Heart left ventricle (tissue), 16 donors: ENCODE measurements around the gene DDX56. TPM values are rescaled to one million over a fixed set of nuclear protein-coding genes. Genes with fewer than 3 reads are reported as not detected.
A peak's percentile ranks its signal among the peaks of the same experiment; 100 is the strongest.

Source experiments
- ATAC-seq, 4 donors: fragments of 200-7000 bp; cut with Tn5 transposase; one replicate each; pipeline ENCODE4 v1.9.1; 2020 to 2022; ENCODE audit warnings: moderate library complexity in 4 of 4, mild to moderate bottlenecking in 3 of 4, moderate number of reproducible peaks in 1 of 4
- DNase-seq, 5 donors: peaks; one replicate each; pipeline ENCODE4 v3.0.0-alpha.2; 2020
- H3K27ac ChIP-seq, 12 donors: fragments of 200-600 bp; sonication (generic) in 4 of 12; one replicate each; pipeline versions ENCODE4 v1.5.0 to v1.8.0; 2016 to 2022; ENCODE audit warnings: mild to moderate bottlenecking in 2 of 12
- H3K27me3 ChIP-seq, 9 donors: fragments of 200-600 bp; sonication (generic) in 2 of 9; one replicate each; pipeline versions ENCODE4 v1.5.1 to v1.8.0; 2016 to 2022; ENCODE audit warnings: mild to moderate bottlenecking in 3 of 9
- H3K36me3 ChIP-seq, 9 donors: fragments of 200-600 bp; sonication (generic) in 2 of 9; one replicate each; pipeline versions ENCODE4 v1.5.0 to v1.8.0; 2018 to 2022; ENCODE audit warnings: mild to moderate bottlenecking in 2 of 9
- H3K4me1 ChIP-seq, 12 donors: fragments of 200-600 bp; sonication (generic) in 4 of 12; one replicate each; pipeline versions ENCODE4 v1.5.0 to v1.8.0; 2016 to 2022; ENCODE audit warnings: mild to moderate bottlenecking in 3 of 12
- H3K4me3 ChIP-seq, 12 donors: fragments of 200-600 bp; sonication (generic) in 4 of 12; one replicate each; pipeline versions ENCODE4 v1.5.0 to v1.8.0; 2017 to 2022; ENCODE audit warnings: mild to moderate bottlenecking in 9 of 12, moderate library complexity in 4 of 12
- H3K9me3 ChIP-seq, 12 donors: fragments of 200-600 bp; sonication (generic) in 4 of 12; one replicate each; pipeline versions ENCODE4 v1.5.0 to v1.8.0; 2016 to 2022; ENCODE audit warnings: mild to moderate bottlenecking in 1 of 12
- CTCF ChIP-seq, 12 donors: fragments of 200-600 bp; sonication (generic) in 4 of 12; IDR thresholded peaks; one replicate each; pipeline versions ENCODE4 v1.5.0 to v1.8.0; 2018 to 2022; ENCODE audit warnings: antibody characterized with exemption in 12 of 12, mild to moderate bottlenecking in 5 of 12
- POLR2A ChIP-seq, 2 donors: fragments of 450-650 bp; IDR thresholded peaks; one replicate each; pipeline ENCODE4 v1.6.1; 2017; ENCODE audit warnings: antibody characterized with exemption in 2 of 2, mild to moderate bottlenecking in 2 of 2, moderate library complexity in 2 of 2
- WGBS, 4 donors: extraction: QIAGEN DNeasy Blood & Tissue Kit in 2 of 4; methylation state at CpG; one replicate each; pipeline versions ENCODE4 v1.1.5 to v1.1.7; 2013 to 2018; 5-methylcytosine and 5-hydroxymethylcytosine counted together
- intact Hi-C, 10 donors: fragments of 100-400 bp; cut with DNase I; formaldehyde crosslinking; loops; one replicate each; pipeline versions ENCODE4 v1.11.1 to v1.14.2; 2022
- long read RNA-seq, 3 donors: library from polyadenylated mRNA; unstranded; transcript quantifications; one replicate each; pipeline ENCODE4 v2.0.0, GENCODE V29; 2020 to 2021
- polyA plus RNA-seq, 2 donors: library from polyadenylated mRNA; stranded (reverse); fragments of 200-250 nt; gene quantifications; one replicate each; pipeline ENCODE4 v1.2.3, GENCODE V29; 2013
- total RNA-seq, 9 donors: library from RNA; depleted of rRNA in 2 of 9; stranded (reverse); fragments of >200 nt in 2 of 9; fragmentation: NEBNext Ultra II Directional in 3 of 9; extraction: Animal tissue kit (Norgen Biotek cat#: 25700) in 3 of 9; gene quantifications; one replicate each; pipeline versions ENCODE4 v1.1.0 to v1.2.4, GENCODE V29; 2016 to 2023
- donor health status: ischemic (EF 13 %, LVEDD 7.1; RV severe dilation, severe dysfunction).
- donor health status: healthy with polysubstance abuse.
- donor health status: DM: no; HTN: yes; CAD: no.
- donor health status: DM: no; HTN: no; CAD: no.
- donor health status: ischemic (EF 25% LVEDD 6.9; RV normal size, moderate dysfunction).
- donor health status: ischemic (EF 25% LVEDD 5.7; RV mildly dilated, moderate dysfunction).
- donor health status: healthy.
- donor health status: DM: yes; HTN: yes; CAD: no.
- donor health status: ischemic (EF 35%, LVEDD 5.7; RV mildly dilated, moderate dysfunction).
- donor health status: nonischemic (EF 11% LVEDD 7.7; RV severe dilation, severe dysfunction).
- donor health status: DM: yes; HTN: yes; CAD: no.
- donor health status: PGD.
- donor health status: ischemic (EF 29% LVEDD 5.4; RV normal size, mild dysfunction).
- donor health status: nonischemic (EF 23%, LVEDD 6.1; RV moderate dilation, normal function).

The DDX56 gene, protein sequence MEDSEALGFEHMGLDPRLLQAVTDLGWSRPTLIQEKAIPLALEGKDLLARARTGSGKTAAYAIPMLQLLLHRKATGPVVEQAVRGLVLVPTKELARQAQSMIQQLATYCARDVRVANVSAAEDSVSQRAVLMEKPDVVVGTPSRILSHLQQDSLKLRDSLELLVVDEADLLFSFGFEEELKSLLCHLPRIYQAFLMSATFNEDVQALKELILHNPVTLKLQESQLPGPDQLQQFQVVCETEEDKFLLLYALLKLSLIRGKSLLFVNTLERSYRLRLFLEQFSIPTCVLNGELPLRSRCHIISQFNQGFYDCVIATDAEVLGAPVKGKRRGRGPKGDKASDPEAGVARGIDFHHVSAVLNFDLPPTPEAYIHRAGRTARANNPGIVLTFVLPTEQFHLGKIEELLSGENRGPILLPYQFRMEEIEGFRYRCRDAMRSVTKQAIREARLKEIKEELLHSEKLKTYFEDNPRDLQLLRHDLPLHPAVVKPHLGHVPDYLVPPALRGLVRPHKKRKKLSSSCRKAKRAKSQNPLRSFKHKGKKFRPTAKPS
- total RNA-seq (10 to 100 TPM; 19.4 to 43.4 (median 28.4) TPM), polyA plus RNA-seq (10 to 100 TPM; 34.1 to 39.3 TPM)
- long read RNA-seq, donor 1, transcript DDX56-201 (14 exons, 2,336 nt) = major isoform, 35 of 48 reads
- long read RNA-seq, donor 1, partial matches to known transcripts = 6 of 48 reads
- long read RNA-seq, donor 1, other reads (novel, unspliced or antisense) = 4 of 48 reads
- long read RNA-seq, donor 2, transcript DDX56-201 (14 exons, 2,336 nt) = major isoform, 142 of 174 reads
- long read RNA-seq, donor 2, transcript DDX56-206 (14 exons, 1,853 nt) = minor isoform, 11 of 174 reads
- long read RNA-seq, donor 2, transcript DDX56-212 (13 exons, 1,781 nt) = minor isoform, 5 of 174 reads
- long read RNA-seq, donor 2, partial matches to known transcripts = 6 of 174 reads
- long read RNA-seq, donor 2, other reads (novel, unspliced or antisense) = 10 of 174 reads
- long read RNA-seq, donor 3, transcript DDX56-201 (14 exons, 2,336 nt) = major isoform, 18 of 31 reads
- long read RNA-seq, donor 3, transcript DDX56-206 (14 exons, 1,853 nt) = minor isoform, 5 of 31 reads
- long read RNA-seq, donor 3, partial matches to known transcripts = 4 of 31 reads
- long read RNA-seq, donor 3, other reads (novel, unspliced or antisense) = 3 of 31 reads

DNA sequence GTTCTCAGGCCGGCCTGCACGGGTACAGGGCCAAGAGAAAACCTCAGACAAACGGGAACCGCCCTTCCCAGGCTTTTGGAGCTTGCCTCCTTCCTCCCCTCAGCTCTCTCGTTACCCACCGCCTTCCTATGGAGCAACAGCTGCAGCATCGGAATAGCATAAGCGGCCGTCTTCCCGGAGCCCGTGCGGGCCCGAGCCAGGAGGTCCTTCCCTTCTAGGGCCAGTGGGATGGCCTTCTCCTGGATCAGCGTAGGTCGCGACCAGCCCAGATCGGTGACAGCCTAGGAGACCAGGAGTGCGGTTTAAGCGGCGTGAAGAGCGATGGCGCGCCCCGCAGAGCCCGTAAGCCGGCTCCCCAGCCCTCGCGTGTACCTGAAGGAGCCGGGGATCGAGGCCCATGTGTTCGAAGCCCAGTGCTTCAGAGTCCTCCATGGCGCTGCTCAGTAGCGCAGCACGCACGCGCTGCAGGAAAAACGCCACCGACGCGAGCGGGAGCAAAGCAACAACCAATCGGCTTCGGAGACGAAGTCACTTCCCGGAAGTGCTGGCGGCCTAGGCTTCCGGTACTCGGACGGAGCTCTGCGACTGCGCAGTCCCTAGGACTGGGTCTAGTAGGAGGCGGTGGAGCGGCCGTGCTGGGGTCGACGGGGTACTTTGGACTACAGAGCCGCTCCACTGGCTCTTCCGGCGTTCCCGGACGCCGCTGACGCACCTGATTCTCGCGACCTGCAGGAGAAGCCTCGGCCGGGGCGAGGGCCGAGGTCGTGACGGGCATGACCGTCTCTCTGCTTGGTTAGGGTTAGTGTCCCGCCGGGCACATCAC is at the start of gene DDX56:
Gene DDX56, minus strand, starts transcription at position 445 of the 823 bp plus-strand sequence. Its CDS starts 13 bp downstream, at position 432.
- DNase-seq (peak; percentile 94 to 97 (median 97)), ATAC-seq (peak; percentile 96 to 98 (median 97))
- H3K9me3 ChIP-seq = no peaks in the 10 kb centered on the region
- H3K4me1 ChIP-seq = peaks cover 4 to 30% (median 20%) of the 10 kb centered on the region in 12 donors
- H3K27ac ChIP-seq = peak within 1 kb of the TSS; percentile 53 to 95 (median 88)
- no peaks in the 10 kb centered on the region for H3K27me3 ChIP-seq
- 0 to 1% (median 0%) methylated on average over 36 to 74 of the region's 74 CpGs for WGBS, 4 donors
- H3K4me3 ChIP-seq = peak within 1 kb of the TSS; percentile 65 to 97 (median 86)
- intact Hi-C loops = loop anchor here in 2 of 10 donors (5.0 to 10.0 kb wide), 2 partner anchors 81 to 541 kb away; partner anchors contain the start of genes NUDCD3 (in 1 of the 2) and TBRG4 (in 1 of the 2)
- peaks cover 4 to 71% (median 68%) of the 10 kb centered on the region in 9 donors for H3K36me3 ChIP-seq
- TF ChIP-seq CTCF (IDR thresholded peaks at IDR 0.05) = peak in 2 of 12 donors; percentile 6 to 12
- TF ChIP-seq POLR2A (IDR thresholded peaks at IDR 0.05) = peak; percentile 58 to 94

- peaks cover 0 to 40% (median 28%) of the 10 kb centered on the region in 9 donors for H3K36me3 ChIP-seq
- no peak for TF ChIP-seq CTCF (IDR thresholded peaks at IDR 0.05)
- ATAC-seq (peak in 3 of 4 donors; percentile 57 to 65 (median 57)), DNase-seq (no peak)
- H3K27ac ChIP-seq = peak overlapping the region in 11 of 12 donors; percentile 40 to 84 (median 57)
- H3K27me3 ChIP-seq = no peaks in the 10 kb centered on the region
- no peak overlapping the region for H3K4me3 ChIP-seq
- 47 to 61% (median 53%) methylated on average over 5 of the region's 5 CpGs for WGBS, 4 donors
- H3K4me1 ChIP-seq = peaks cover 4 to 95% (median 66%) of the 10 kb centered on the region in 12 donors
- intact Hi-C loops = no loop called here
- no peaks in the 10 kb centered on the region for H3K9me3 ChIP-seq
Observed at GRCh38 chr7:44622342-44623151, 48.8 kb upstream of the DDX56 start.

GRCh38 chr7:44621750-44622103 is 48.0 kb upstream of the DDX56 start:
- TF ChIP-seq POLR2A (IDR thresholded peaks at IDR 0.05) = no peak
- TF ChIP-seq CTCF (IDR thresholded peaks at IDR 0.05) = no peak
- peak in 1 of 4 donors; percentile 6 for ATAC-seq
- intact Hi-C loops = loop anchor here in 1 of 10 donors (2.0 kb wide), 1 partner anchor 13 kb away; no protein-coding TSS in a partner anchor
- no peak for DNase-seq
- no peaks in the 10 kb centered on the region for H3K27me3 ChIP-seq
- peaks cover 4 to 97% (median 66%) of the 10 kb centered on the region in 12 donors for H3K4me1 ChIP-seq
- 68 to 77% (median 73%) methylated on average over 5 of the region's 5 CpGs for WGBS, 4 donors
- peak overlapping the region in 9 of 12 donors; percentile 14 to 84 (median 57) for H3K27ac ChIP-seq
- H3K36me3 ChIP-seq = peaks cover 0 to 34% (median 21%) of the 10 kb centered on the region in 9 donors
- H3K9me3 ChIP-seq = no peaks in the 10 kb centered on the region
- no peak overlapping the region for H3K4me3 ChIP-seq
